IgD-negative memory B cell (primary cell): ENCODE results near the gene LRP1B. TPM values are rescaled to one million over a fixed set of nuclear protein-coding genes. Genes with fewer than 3 reads are reported as not detected.

ENCODE experiments used
- H3K27ac Mint-ChIP-seq, 3 donors: one replicate each; pipeline ENCODE4 v1.8.0; 2020 to 2022; ENCODE audit warnings: mild to moderate bottlenecking in 3 of 3, mixed read lengths in 3 of 3, moderate library complexity in 1 of 3
- H3K27me3 Mint-ChIP-seq: one replicate; pipeline ENCODE4 v1.8.0; 2021; ENCODE audit warnings: mixed read lengths
- H3K36me3 Mint-ChIP-seq: one replicate; pipeline ENCODE4 v1.8.0; 2020; ENCODE audit warnings: mild to moderate bottlenecking, mixed read lengths
- H3K4me1 Mint-ChIP-seq, 3 donors: one replicate each; pipeline ENCODE4 v1.8.0; 2020 to 2022; ENCODE audit warnings: mixed read lengths in 3 of 3, mild to moderate bottlenecking in 1 of 3
- H3K4me3 Mint-ChIP-seq, 4 donors: one replicate each; pipeline ENCODE4 v1.8.0; 2020 to 2022; ENCODE audit warnings: mild to moderate bottlenecking in 4 of 4, mixed read lengths in 4 of 4, moderate library complexity in 3 of 4
- H3K9me3 Mint-ChIP-seq, 3 donors: one replicate each; pipeline ENCODE4 v1.8.0; 2020 to 2021; ENCODE audit warnings: mixed read lengths in 3 of 3, mild to moderate bottlenecking in 1 of 3
- polyA plus RNA-seq: library from polyadenylated mRNA; unstranded; fragments of 300-500 nt; fragmentation: Illumina TruSeq; gene quantifications from one replicate; pipeline ENCODE4 v1.2.3, GENCODE V29; 2021

The LRP1B gene
- polyA plus RNA-seq, 1 donor from 2014 or later: not detected

- Mint-ChIP-seq H3K4me3 (no peak overlapping the region), H3K4me1 (no peaks in the 10 kb centered on the region), H3K36me3 (no peaks in the 10 kb centered on the region), H3K27me3 (no peaks in the 10 kb centered on the region), H3K27ac (peak overlapping the region in 1 of 3 donors; percentile 9), H3K9me3 (peaks cover 2 to 7% (median 3%) of the 10 kb centered on the region in 3 donors)
Measured at GRCh38 chr2:141062031-141062430, 1068.8 kb downstream of the LRP1B start.

GRCh38 chr2:141058556-141058955, 1072.3 kb downstream of the LRP1B start:
- H3K27ac Mint-ChIP-seq: no peak overlapping the region
- H3K4me3 Mint-ChIP-seq: no peak overlapping the region
- H3K9me3 Mint-ChIP-seq: peaks cover 1 to 3% (median 2%) of the 10 kb centered on the region in 3 donors
- no peaks in the 10 kb centered on the region for H3K4me1 Mint-ChIP-seq
- H3K36me3 Mint-ChIP-seq: no peaks in the 10 kb centered on the region
- H3K27me3 Mint-ChIP-seq: no peaks in the 10 kb centered on the region

- Mint-ChIP-seq H3K4me1 (no peaks in the 10 kb centered on the region), H3K9me3 (no peaks in the 10 kb centered on the region), H3K27me3 (no peaks in the 10 kb centered on the region), H3K27ac (no peak overlapping the region), H3K4me3 (no peak overlapping the region), H3K36me3 (no peaks in the 10 kb centered on the region)
Measured at GRCh38 chr2:141055531-141055930, 1075.3 kb downstream of the LRP1B start.

- no peaks in the 10 kb centered on the region for H3K27me3 Mint-ChIP-seq
- H3K4me1 Mint-ChIP-seq: no peaks in the 10 kb centered on the region
- no peak overlapping the region for H3K4me3 Mint-ChIP-seq
- H3K9me3 Mint-ChIP-seq: no peaks in the 10 kb centered on the region
- no peak overlapping the region for H3K27ac Mint-ChIP-seq
- H3K36me3 Mint-ChIP-seq: no peaks in the 10 kb centered on the region
Measured at GRCh38 chr2:141048951-141049350, 1081.9 kb downstream of the LRP1B start.

- no peak overlapping the region for H3K27ac Mint-ChIP-seq
- no peaks in the 10 kb centered on the region for H3K27me3 Mint-ChIP-seq
- H3K4me1 Mint-ChIP-seq: no peaks in the 10 kb centered on the region
- no peak overlapping the region for H3K4me3 Mint-ChIP-seq
- H3K36me3 Mint-ChIP-seq: no peaks in the 10 kb centered on the region
- peaks cover 0 to 2% (median 0%) of the 10 kb centered on the region in 3 donors for H3K9me3 Mint-ChIP-seq
Measured at GRCh38 chr2:141041281-141041680, 1089.5 kb downstream of the LRP1B start.

GRCh38 chr2:141038341-141038740, 1092.5 kb downstream of the LRP1B start:
- no peaks in the 10 kb centered on the region for H3K36me3 Mint-ChIP-seq
- no peaks in the 10 kb centered on the region for H3K4me1 Mint-ChIP-seq
- H3K27me3 Mint-ChIP-seq: no peaks in the 10 kb centered on the region
- peaks cover 0 to 2% (median 2%) of the 10 kb centered on the region in 3 donors for H3K9me3 Mint-ChIP-seq
- H3K4me3 Mint-ChIP-seq: no peak overlapping the region
- H3K27ac Mint-ChIP-seq: no peak overlapping the region

- Mint-ChIP-seq H3K9me3 (peaks cover 0 to 2% (median 2%) of the 10 kb centered on the region in 3 donors), H3K4me1 (no peaks in the 10 kb centered on the region), H3K36me3 (no peaks in the 10 kb centered on the region), H3K27me3 (no peaks in the 10 kb centered on the region), H3K4me3 (no peak overlapping the region), H3K27ac (no peak overlapping the region)
Measured at GRCh38 chr2:141037361-141037760, 1093.5 kb downstream of the LRP1B start.

- Mint-ChIP-seq H3K9me3 (peaks cover 0 to 2% (median 2%) of the 10 kb centered on the region in 3 donors), H3K4me1 (no peaks in the 10 kb centered on the region), H3K27ac (no peak overlapping the region), H3K27me3 (no peaks in the 10 kb centered on the region), H3K4me3 (no peak overlapping the region), H3K36me3 (no peaks in the 10 kb centered on the region)
Measured at GRCh38 chr2:141035846-141036420, 1094.9 kb downstream of the LRP1B start.

GRCh38 chr2:141029428-141030078, 1101.3 kb downstream of the LRP1B start:
- H3K4me1 Mint-ChIP-seq: no peaks in the 10 kb centered on the region
- no peaks in the 10 kb centered on the region for H3K27me3 Mint-ChIP-seq
- H3K36me3 Mint-ChIP-seq: no peaks in the 10 kb centered on the region
- H3K4me3 Mint-ChIP-seq: no peak overlapping the region
- H3K27ac Mint-ChIP-seq: no peak overlapping the region
- H3K9me3 Mint-ChIP-seq: peaks cover 0 to 14% (median 0%) of the 10 kb centered on the region in 3 donors

- no peaks in the 10 kb centered on the region for H3K27me3 Mint-ChIP-seq
- no peak overlapping the region for H3K4me3 Mint-ChIP-seq
- H3K27ac Mint-ChIP-seq: no peak overlapping the region
- peaks cover 0 to 14% (median 0%) of the 10 kb centered on the region in 3 donors for H3K9me3 Mint-ChIP-seq
- no peaks in the 10 kb centered on the region for H3K36me3 Mint-ChIP-seq
- H3K4me1 Mint-ChIP-seq: no peaks in the 10 kb centered on the region
Measured at GRCh38 chr2:141027221-141027620, 1103.6 kb downstream of the LRP1B start.

- H3K4me3 Mint-ChIP-seq: no peak overlapping the region
- no peaks in the 10 kb centered on the region for H3K27me3 Mint-ChIP-seq
- no peaks in the 10 kb centered on the region for H3K36me3 Mint-ChIP-seq
- peaks cover 0 to 3% (median 0%) of the 10 kb centered on the region in 3 donors for H3K9me3 Mint-ChIP-seq
- no peaks in the 10 kb centered on the region for H3K4me1 Mint-ChIP-seq
- no peak overlapping the region for H3K27ac Mint-ChIP-seq
Measured at GRCh38 chr2:141021611-141022010, 1109.2 kb downstream of the LRP1B start.

GRCh38 chr2:141021109-141021508, 1109.7 kb downstream of the LRP1B start:
- Mint-ChIP-seq H3K27me3 (no peaks in the 10 kb centered on the region), H3K36me3 (no peaks in the 10 kb centered on the region), H3K4me1 (no peaks in the 10 kb centered on the region), H3K9me3 (peaks cover 0 to 3% (median 0%) of the 10 kb centered on the region in 3 donors), H3K4me3 (no peak overlapping the region), H3K27ac (no peak overlapping the region)

- H3K4me3 Mint-ChIP-seq: no peak overlapping the region
- H3K27me3 Mint-ChIP-seq: no peaks in the 10 kb centered on the region
- H3K27ac Mint-ChIP-seq: no peak overlapping the region
- no peaks in the 10 kb centered on the region for H3K36me3 Mint-ChIP-seq
- H3K9me3 Mint-ChIP-seq: peaks cover 0 to 3% (median 2%) of the 10 kb centered on the region in 3 donors
- no peaks in the 10 kb centered on the region for H3K4me1 Mint-ChIP-seq
Measured at GRCh38 chr2:141020346-141020745, 1110.5 kb downstream of the LRP1B start.

GRCh38 chr2:141015341-141016047, 1115.3 kb downstream of the LRP1B start:
- H3K9me3 Mint-ChIP-seq: peaks cover 0 to 3% (median 2%) of the 10 kb centered on the region in 3 donors
- H3K27ac Mint-ChIP-seq: no peak overlapping the region
- no peaks in the 10 kb centered on the region for H3K4me1 Mint-ChIP-seq
- H3K36me3 Mint-ChIP-seq: no peaks in the 10 kb centered on the region
- H3K27me3 Mint-ChIP-seq: no peaks in the 10 kb centered on the region
- no peak overlapping the region for H3K4me3 Mint-ChIP-seq

- no peak overlapping the region for H3K4me3 Mint-ChIP-seq
- no peaks in the 10 kb centered on the region for H3K4me1 Mint-ChIP-seq
- H3K36me3 Mint-ChIP-seq: no peaks in the 10 kb centered on the region
- H3K27me3 Mint-ChIP-seq: no peaks in the 10 kb centered on the region
- no peak overlapping the region for H3K27ac Mint-ChIP-seq
- peaks cover 4 to 8% (median 5%) of the 10 kb centered on the region in 3 donors for H3K9me3 Mint-ChIP-seq
Measured at GRCh38 chr2:141003967-141004657, 1126.7 kb downstream of the LRP1B start.
